Kasumi-1 (cell line): Measurements from ENCODE around the gene ABTB2.
"Not testable (repeated sequence)": the region's sequence is repeated elsewhere in the genome, so short reads cannot be mapped to it uniquely, and the experiment has no call there.

Experiments used
- DNase-seq, 2 experiments: peaks; one replicate each; lab custom pipeline; 2025; lab: John Stamatoyannopoulos, UW

ABTB2 gene

DNA sequence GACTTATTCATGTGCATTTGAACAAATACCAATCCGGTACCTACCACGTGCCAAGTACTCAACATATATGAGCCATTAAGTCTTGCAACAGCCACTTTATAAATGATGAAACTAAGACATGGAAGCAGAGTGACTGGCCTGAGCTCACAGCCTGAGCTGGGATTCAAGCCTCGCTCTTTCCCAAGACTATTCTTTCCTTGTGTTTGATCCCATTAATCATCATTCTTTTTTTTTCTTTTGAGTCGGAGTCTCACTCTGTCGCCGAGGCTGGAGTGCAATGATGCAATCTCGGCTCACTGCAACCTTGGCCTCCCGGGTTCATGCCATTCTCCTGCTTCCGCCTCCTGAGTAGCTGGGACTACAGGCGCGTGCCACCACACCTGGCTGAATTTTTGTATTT, 119.3 kb downstream of the ABTB2 start:
- no peak for DNase-seq

DNA sequence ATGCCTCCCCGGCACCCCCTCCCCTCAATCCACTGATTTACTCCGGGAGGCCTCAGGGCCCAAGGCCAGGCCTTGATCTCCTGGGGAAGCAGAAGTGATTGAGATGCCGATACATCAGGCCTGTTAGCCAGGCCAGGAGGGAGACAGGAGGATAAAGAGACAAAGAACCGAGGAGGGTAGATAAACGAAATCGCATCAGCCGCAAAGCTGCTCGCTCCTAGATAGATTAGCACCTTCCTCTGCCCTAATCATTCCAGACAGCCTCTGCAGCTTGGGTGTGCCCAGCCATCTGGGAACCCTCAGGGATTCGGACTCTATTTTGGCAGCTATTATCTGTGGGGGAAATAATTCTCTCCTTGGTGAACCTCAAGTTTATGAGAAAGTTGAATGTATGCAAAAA, 121.2 kb downstream of the ABTB2 start:
- DNase-seq: no peak

DNA sequence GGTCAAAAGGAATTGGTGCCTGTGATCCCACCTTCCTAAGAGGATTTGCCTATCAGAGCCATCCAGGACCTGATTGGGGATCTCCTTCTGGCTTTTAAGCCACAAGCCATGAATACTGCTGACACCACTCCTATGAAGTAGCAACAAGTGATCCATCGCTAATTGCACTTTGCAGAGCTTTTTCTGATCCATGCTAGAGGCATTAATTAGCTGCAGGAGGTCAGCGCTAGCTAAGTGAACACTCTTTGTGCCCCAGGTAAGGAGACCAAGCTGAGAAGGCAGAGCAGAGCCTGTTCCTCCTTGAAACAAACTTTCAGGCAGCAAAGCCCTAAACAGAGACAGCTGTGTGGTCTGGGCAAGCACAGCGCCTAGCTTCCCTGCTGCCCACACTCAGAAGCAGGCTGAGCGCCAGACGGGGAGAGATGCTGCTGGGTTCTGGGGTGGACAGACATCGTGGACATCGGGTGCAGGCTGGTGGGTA, 122.2 kb downstream of the ABTB2 start:
- DNase-seq: no peak

DNA sequence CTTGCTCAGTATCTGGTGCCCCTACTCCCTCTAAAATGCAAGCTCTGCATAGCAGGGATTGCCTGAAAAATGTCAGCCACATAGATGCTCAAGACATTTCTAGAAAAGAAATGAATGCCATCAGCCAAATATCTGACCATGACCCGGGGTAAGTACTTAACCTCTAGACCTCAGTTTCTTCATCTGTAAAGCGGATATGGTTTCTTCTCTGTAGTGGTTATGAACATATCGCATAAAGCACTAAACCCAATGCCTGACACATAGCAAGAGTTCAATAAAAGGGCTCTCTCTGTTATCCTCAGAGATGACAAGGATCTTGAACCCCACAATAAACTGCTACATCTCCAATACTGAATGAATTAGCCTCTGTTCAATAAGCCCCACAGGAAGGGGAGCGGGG, 122.6 kb downstream of the ABTB2 start:
- DNase-seq: no peak

DNA sequence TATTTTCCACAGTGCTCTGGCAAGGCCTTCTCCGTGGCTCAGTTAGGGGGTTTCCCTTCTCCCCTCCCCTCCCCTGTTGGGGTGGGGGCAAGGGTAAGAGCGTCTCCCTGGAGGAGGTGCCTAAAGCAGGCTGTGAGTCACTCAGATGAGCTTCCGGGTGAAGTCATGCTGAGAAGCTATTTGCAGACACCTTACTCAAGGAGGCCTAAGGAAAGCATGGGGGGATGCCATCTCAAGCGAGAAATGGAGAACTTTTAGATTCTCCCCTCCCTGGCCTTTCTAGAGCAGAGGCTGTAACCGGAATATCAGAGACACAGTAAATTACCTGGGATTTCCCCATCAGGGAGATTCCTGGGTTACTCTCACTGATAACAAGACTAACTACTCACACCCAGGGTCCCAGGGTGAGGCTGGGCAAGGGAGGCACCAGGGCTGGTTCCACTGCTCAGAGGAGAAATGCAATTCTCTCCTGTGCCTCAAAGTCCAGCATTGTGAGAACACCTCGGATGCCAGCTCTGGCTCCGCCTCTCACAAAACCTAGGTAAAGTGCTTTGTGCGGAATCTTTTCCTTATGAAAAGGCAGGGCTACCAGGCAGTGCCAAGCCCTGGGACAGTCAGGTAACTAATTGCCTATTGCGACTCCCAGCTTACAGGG, 123.6 kb downstream of the ABTB2 start:
- DNase-seq: peak; percentile 35 to 69

DNA sequence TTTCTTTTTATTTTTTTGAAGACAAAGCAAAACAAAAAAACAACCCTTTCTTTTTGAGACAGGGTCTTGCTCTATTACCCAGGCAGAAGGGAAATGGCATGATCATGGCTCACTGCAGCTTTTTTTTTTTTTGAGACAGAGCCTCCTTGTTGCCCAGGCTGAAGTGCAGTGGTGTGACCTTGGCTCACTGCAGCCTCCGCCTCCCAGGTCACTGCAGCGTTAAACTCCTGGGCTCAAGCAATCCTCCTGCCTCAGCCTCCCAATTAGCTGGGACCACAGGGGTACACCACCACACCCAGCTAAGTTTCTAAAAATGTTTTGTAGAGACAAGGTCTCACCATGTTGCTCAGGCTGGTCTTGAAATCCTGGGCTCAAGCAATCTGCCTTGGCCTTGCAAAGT, 124.6 kb downstream of the ABTB2 start:
- no peak for DNase-seq

DNA sequence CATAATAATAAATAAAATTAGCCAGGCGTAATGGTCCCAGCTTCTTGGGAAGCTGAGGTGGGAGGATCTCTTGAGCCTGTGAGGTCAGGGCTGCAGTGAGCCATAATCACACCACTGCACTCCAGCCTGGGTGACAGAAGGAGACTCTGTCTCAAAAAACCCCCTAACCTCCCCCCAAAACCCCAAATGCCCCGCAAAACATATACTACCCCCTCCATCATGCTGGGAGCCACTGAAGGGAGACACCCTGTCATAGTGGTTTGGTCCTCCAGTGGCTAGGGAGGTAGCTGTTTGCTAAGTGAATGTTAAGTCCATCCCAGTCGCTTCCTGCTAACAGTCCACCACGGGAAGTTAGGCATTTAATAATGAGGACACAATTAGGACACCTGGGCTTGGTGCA, 125.0 kb downstream of the ABTB2 start:
- DNase-seq: no peak

DNA sequence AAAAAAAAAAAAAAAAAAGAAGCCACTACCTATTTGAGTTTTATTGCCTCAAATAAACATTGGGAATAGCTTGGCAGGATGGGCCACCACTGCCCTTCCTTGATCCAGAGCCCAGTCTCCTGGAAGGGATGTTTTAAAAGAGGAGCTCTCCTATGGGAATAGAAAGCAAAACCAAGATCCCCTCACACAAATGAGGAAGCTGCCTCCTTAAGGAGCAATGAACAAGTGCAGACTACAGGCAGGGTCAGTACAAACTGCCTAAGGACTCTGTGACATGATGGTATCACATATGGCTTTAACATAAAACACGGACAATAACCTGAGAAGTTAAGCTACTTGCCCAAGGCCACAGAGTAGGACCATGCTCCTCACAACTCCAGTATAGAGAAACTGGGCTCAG, 131.6 kb downstream of the ABTB2 start:
- DNase-seq: peak; percentile 29 to 41

DNA sequence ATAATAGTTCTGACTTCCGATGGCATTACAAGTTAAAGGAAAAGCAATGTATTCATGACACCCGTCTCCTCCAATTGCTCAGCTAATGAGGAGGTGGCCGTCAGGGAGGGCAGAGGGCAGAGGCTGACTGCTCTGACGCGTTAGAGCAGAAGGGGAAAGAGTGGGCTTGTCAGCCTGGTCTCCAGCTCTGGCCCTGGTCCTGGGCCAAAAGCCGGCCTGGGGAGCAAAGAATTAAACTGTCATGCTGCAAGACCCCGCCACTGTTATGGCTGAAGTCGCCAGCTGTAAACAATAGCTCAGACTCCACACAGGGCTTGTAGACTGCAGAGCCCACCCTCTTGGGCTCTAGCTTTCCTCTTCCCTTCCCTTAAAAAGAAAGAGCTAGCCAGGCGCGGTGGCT, 132.7 kb downstream of the ABTB2 start:
- no peak for DNase-seq

DNA sequence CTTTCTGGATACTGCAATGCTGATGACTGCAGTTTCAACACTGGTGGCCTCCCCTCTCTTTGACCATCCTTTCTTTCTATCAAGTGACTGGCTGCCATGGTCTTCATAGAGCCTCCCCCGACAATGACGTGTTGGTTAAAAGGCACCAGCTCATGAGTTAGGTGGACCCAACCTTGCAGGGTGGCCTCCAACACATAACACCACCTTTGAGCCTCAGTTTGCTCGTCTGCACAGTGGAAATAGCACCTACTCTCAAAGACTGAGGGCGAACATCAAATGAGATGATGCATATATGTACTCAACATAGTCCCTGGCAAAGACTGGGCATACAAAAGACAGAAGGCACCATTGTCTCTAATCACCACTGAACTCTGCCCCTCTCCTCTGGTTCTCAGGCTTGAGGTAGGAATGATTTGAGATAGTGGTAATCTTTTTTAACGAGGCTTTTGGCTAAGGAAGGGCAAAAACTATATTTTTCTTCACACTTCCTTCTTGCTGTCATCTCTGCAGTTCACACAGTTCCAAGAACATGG, 133.3 kb downstream of the ABTB2 start:
- DNase-seq: no peak

DNA sequence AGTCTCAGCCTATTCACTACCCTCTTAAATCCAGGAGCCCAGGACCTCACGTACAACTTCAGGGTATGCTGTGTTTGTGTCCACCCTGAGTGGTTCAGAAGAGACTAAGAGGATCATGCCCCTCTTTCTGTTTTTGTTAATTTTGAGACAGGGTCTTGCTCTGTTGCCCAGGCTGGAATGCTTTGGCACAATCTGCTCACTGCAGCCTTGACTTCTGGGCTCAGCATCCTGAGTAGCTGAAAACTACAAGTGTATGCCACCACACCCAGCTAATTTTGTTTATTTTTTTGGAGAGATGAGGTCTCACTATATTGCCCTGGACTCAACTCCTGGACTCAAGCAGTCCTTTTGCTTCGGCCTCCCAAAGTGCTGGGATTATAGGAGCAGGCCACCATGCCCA, 133.9 kb downstream of the ABTB2 start:
- no peak for DNase-seq

DNA sequence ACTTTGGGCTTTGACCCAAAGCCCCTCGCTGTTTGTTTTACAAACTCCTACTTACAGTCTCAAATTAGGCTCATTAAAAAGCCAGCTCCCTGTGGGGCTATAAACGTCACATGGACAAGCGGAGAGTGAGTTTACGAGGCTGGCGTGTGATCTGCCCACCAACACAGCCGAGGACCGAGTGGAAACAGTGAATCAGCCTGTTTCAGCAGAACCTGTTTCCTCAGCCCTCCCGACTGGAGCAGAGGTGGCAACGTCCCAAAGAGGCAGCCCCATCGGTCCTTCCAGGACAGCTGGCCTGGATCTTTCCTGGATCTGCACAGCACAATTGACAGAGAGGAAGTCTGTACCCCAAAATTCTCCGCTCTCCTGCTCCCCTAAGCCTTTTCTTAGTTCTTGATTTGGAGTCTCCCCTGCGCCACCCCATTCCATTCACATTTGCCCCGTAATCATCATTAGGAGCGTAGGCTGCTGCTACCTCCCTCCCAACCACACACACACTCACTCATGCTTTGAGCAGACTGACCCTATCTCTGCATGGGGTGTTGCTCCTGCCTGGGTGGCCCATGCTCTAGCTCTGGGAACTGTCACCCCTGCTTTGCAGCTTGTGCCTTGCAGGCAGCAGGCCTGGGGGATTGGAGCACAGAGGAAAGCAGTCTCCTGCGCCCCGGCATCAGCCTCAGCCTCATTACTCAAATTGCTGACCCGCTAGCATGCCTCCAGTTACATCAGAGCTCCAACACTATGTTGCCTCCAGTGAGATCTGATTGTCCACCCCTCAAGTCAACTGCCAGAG, 134.6 kb downstream of the ABTB2 start:
- no peak for DNase-seq

DNA sequence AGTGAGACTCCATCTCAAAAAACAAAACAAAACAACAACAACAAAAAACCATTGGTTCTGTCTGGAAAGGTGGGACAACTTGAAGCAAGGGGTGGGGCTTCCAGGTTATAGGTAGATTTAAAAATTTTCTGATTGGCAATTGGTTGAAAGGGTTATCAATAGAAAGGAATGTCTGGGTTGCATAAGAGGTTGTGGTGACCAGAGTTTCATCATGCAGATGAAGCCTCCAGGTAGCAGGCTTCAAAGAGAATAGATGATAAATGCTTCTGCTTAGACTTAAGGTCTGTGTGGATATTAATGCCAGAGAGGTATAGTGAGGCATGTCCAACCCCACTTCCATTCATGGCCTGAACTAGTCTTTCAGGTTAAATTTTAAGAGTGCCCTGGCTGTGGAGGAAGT, 135.8 kb downstream of the ABTB2 start:
- DNase-seq: no peak

DNA sequence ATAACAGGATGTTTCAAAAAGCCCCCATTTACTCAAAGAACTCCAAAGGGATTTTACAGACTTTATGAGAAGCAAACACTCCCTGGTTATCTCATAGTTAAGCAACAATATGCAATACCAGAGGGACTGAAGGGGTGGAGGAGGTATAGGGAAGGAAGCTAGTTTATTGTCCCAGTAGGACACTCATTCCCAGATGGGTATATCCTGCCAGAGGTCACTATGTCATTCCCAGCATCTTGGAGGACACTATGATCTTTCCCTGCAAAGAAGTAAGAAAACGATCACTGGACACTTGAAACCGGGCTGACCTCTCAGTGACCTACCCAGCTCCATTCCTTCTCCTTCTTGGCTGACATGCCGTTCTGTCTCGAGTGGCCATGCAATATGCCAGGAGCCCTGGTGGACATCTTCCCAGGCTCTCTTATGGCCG, 137.9 kb downstream of the ABTB2 start:
- no peak for DNase-seq

DNA sequence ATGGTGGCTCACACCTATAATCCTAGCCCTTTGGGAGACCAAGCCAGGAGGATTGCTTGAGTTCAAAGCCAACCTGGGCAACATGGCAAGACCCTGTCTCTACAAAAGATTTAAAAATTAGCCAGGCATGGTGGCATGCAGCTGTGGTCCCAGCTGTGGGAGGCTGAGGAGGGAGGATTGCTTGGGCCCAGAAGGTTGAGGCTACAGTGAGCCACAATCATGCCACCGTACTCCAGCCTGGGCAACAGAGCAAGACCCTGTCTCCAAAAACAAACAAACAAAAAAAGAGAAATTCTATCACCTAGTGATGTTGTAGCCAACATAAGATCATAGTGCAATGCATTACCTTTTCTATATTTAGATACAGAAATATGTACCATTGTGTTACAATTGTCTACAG, 138.5 kb downstream of the ABTB2 start:
- no peak for DNase-seq

DNA sequence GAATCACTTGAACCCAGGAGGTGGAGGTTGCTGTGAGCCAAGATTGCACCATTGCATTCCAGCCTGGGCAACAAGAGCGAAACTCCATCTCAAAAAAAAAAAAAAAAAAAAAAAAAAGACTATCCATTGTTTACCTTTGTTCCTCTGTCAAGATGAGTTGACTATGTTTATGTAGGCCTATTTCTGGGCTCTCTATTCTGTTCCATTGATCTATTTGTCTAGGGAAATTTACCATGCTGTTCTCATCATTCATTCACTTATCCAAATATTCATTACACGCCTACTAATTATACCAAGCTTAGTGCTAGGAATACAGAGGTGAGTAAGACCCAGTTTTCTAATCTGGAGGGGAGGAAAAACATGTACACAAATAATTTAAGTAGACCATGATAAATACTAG, 139.1 kb downstream of the ABTB2 start:
- not testable (repeated sequence) for DNase-seq

DNA sequence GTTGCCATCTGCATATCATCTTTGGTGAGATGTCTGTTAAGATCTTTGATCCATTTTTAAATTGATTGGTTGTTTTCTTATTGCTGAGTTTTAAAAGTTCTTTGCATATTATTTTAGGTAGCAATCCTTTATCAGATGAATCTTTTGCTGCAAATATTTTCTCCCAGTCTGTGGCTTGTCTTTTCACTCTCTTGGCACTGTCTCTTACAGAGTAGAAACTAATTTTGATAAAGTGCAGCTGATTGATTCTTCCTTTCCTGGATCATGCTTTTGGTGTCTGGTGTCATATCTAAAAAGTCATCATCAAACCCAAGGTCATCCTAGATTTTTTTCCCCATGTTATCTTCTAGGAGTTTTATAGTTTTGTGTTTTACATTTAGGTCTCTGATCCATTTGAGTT, 139.7 kb downstream of the ABTB2 start:
- no peak for DNase-seq

DNA sequence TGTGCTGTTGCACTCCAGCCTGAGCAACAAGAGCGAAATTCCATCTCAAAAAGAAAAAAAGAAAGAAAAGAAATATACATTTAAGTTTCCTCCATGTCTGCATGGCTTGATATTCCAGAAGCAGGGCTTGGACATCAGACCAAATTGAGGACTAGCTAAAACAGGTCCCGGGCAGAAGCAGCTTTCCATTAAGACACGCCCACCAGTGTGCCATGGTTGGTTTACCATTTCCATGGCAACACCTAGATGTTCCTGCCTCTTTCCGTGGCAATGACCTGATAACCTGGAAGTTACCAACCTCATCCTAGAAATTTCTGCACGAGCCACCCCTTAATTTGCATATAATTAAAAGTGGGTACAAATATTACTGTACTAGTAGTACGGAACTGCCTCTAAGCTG, 141.1 kb downstream of the ABTB2 start:
- no peak for DNase-seq

DNA sequence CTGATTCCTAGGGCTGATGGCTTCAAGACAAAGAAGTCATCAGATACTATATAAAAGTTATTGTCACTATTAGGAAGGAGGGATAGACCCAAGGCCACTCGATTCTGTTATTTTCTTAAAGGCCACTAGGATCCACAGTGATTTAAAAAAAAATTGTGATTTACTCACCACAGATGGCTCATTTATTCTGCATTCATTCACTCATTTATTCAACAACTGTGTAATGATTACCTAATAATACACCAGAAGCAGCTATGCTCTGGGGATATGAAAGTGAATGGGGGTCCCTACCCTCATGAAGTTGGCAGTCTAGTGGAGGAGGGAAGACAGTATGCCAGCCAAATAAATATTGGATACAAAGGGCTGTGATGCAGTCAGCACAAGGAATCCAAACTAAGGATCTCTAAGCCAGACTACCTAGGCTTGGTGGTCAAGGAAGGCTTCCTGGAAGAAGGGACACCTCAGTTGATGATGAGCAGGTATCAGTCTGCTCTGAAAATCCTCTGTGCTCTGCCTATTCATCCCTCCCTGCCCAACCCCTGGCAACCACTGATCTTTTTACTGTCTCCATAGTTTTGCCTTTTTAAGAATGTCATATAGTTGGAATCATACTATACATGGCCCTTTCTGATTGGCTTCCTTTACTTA, 141.9 kb downstream of the ABTB2 start:
- no peak for DNase-seq

DNA sequence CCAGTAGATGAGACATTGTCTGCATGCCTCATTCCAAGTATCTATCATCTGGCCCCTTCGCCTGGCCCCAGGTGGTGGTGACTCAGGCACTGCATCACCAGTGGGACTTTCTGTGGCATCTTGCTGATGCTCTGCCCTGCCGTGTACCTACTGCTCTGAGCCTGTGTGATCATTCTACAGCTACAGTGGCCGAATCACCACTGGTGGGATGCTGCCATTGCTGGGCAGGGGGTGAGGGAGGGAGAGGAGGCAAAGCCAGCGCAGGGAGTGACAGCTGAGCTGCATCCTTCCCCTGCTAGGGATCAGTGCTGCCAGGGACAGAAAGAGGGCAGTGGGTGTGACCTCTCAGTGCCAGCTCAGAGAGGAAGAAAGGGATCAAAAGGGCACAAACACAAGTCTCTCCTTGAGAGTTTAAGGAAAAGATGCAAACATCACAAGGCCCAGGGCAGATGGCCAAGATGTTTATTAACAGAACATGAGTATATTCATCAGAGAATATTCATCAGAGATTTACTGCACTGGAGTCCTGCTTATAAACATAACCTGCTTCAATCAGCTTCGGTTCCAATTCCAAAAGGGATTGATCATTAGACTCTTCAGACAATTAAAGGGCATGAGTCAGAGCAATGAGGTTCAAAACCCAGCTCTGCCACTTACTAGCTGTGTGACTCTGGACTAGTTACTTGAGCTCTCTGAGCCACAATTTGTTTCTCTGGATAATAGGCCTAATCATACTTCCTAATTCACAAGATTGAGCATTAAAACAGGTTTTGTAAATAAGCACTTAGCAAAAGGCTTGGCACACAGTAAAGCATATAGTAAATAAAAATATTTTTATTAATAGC, 142.6 kb downstream of the ABTB2 start:
- no peak for DNase-seq

DNA sequence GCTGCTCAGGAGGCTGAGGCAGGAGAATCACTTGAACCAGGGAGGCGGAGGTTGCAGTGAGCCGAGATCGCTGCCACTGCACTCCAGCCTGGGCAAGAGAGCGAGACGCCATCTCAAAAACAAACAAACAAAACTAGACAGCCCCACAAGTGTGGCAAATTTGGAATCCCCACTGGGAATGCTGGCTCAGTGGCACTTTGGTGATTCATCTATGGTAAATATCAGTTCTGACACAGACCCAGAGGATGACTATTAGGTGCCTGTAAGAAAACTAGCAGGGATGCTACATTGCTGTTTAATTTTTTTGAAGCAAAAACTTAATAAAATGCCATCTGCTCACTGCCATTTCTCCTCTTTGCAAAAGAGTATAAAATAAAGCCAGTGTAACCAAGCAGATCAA, 144.4 kb downstream of the ABTB2 start:
- DNase-seq: no peak

DNA sequence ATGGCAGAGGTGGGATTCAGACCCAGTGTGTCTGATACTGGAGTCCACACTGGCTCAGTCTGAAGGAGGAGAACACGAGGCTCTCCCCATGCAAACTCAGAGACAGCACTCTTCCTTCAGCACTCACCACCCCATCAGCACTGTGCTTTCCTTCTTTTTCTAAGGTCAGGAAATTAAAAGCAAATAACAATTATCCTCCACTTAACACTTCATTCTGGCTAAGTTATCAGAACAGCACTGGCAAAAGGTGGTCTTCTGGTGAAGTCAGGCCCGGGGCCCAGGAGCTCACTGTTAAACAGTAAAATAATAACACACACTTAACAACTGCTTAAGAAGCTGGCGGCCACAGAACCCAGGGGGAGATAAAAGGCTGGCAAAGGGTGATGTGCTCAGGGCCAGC, 145.2 kb downstream of the ABTB2 start:
- no peak for DNase-seq
